ENCODE measurements around the gene MPC2.
"Not testable (repeated sequence)": the region's sequence is repeated elsewhere in the genome, so short reads cannot be mapped to it uniquely, and the experiment has no call there.

The MPC2 gene

DNA sequence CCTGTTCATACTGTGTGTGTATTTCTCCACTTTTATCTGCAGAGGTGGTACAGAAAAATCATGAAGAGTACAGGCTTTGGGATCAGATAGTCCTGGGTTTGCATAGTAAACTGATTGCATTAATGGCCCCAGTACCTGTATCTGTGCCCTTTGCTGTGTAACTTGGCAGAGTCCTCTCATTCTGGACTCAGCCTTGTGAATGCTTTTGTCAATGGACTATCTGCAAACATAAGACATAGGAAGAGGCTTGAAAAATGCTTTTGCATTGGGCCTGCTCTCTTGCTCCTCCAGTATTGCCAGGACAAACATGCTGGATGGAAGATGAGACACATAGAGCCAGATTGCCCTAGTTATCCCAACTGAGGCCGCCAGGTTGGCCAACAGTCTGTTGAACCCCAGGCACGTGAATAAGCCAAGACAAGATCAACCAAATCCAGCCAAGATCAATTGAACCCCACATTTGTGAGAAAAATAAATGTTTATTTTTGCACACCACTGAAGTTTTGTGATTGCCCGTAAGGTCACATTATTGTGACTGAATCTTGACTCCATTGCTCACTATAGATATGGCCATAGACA is 60.2 kb downstream of the MPC2 start:
- TF ChIP-seq ZFX (IDR thresholded peaks at IDR 0.05; ENCODE audit: borderline replicate concordance): no peak
- TF ChIP-seq, protein P1, sequence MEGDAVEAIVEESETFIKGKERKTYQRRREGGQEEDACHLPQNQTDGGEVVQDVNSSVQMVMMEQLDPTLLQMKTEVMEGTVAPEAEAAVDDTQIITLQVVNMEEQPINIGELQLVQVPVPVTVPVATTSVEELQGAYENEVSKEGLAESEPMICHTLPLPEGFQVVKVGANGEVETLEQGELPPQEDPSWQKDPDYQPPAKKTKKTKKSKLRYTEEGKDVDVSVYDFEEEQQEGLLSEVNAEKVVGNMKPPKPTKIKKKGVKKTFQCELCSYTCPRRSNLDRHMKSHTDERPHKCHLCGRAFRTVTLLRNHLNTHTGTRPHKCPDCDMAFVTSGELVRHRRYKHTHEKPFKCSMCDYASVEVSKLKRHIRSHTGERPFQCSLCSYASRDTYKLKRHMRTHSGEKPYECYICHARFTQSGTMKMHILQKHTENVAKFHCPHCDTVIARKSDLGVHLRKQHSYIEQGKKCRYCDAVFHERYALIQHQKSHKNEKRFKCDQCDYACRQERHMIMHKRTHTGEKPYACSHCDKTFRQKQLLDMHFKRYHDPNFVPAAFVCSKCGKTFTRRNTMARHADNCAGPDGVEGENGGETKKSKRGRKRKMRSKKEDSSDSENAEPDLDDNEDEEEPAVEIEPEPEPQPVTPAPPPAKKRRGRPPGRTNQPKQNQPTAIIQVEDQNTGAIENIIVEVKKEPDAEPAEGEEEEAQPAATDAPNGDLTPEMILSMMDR (IDR thresholded peaks at IDR 0.05): no peak
- no peak overlapping the region for H3K27ac ChIP-seq

DNA sequence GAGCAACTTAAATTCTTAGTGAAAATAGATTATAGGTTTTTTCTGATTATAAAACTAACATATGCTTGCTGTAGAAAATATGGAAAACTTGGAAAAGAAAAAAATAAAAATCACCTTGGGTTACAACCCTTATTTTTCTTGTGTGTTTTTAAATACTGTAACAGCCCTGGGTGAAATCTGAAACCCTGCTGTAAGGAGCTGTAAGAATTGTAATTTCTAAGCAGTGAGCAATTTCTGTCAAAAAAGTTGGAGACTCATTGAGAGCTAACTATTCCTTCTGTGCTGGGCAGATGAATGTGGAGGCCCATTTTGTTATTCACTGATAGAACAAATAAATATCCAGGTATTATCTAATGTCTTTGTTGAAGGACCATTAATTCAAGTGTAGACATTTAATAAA is 65.5 kb downstream of the MPC2 start:
- no peak overlapping the region for H3K27ac ChIP-seq
- TF ChIP-seq, protein P1 (IDR thresholded peaks at IDR 0.05): no peak
- TF ChIP-seq ZFX (IDR thresholded peaks at IDR 0.05; ENCODE audit: borderline replicate concordance): no peak

DNA sequence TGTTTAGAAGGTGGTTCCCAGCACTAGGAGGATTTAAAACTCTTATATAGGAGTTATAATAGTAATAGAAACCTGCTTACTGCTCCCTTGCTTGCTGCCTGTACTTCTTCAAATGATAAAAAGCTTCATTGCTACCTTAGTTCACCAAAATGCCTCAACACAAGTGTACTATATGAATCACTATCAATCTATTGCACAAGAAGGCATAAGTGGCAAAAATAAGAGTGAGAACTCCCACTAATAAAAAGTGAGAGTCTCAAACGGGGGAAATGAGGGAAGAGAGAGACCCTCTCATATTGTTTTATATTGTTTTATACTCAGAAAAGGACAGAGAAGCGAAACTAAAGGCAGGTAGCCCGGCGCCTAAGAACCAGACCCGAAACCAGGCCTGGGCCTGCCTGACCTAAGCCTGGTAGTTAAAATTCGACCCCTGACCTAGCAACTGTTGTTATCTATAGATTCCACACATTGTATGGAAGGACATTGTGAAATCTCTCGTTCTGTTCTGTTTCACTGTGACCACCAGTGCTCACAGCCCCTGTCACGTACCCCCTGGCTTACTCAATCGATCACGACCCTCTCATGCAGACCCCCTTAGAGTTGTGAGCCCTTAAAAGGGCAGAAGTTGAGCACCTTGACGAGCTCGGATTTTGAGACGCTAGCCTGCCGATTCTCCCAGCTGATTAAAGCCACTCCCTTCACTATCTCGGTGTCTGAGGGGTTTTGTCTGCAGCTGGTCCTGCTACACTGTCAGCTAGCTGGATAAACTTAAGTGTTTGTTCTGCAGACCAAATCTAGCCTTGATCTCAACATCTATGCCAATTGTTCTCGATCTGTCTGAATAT is 67.5 kb downstream of the MPC2 start:
- H3K27ac ChIP-seq: not testable (repeated sequence)

DNA sequence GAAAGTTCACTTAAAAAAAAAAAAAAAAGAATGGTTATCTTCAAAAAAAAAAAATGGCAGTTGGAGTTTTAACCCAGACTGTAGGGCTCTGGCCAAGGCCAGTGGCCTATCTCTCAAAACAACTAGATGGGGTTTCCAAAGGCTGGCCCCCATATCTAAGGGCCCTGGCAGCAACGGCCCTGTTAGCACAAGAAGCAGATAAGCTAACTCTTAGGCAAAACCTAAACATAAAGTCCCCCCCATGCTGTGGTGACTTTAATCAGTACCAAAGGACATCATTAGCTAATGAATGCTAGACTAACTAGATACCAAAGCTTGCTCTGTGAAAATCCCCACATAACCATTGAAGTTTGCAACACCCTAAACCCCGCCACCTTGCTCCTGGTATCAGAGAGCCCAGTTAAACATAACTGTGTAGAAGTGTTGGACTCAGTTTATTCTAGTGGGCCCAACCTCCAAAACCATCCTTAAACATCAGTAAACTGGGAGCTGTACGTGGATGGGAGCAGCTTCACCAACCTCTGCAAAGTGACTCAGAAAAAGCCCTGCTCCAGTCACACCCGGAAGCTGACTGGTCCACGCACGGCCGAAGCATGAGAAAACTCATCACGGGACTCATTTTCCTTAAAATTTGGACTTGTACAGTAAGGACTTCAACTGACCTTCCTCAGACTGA is 70.0 kb downstream of the MPC2 start:
- not testable (repeated sequence) for H3K27ac ChIP-seq
